K562 (cell line): ENCODE data around the gene CYP2A6. TPM values are rescaled to one million over a fixed set of nuclear protein-coding genes. Genes with fewer than 3 reads are reported as not detected.

Experiments used
- ATAC-seq: fragments of 200-7000 bp; cut with Tn5 transposase; 3 replicates; pipeline ENCODE4 v1.9.1; 2020; ENCODE audit warnings: moderate library complexity
- BruUV-seq: library from RNA; stranded (reverse); fragments of 400-500 nt; replicated peaks from 2 replicates; lab custom pipeline; 2021; lab: Mats Ljungman, UMichigan
- CTCF ChIA-PET: fragments of 300-600 bp; formaldehyde crosslinking; extraction: SDS; loops from one replicate; lab custom pipeline; 2021; ENCODE audit warnings: low intra/inter-chr PET ratio; lab: Yijun Ruan, JAX
- POLR2A ChIA-PET: fragments of 300-600, 350-650 bp; sonication (Branson Sonifier 250); formaldehyde crosslinking; extraction: SDS; loops from one replicate; lab custom pipeline; 2021; ENCODE audit warnings: antibody characterized with exemption, inconsistent platforms; lab: Yijun Ruan, JAX
- DNase-seq, 4 experiments: peaks; one replicate each; pipeline versions ENCODE4 v3.0.0 to v3.0.0-alpha.2; 2011 to 2018; ENCODE audit warnings: low spot score in 3 of 4, mixed read lengths in 3 of 4; ENCODE audit errors: extremely low read depth in 1 of 4
- FAIRE-seq: peaks from 2 replicates; lab custom pipeline; 2011; peaks lifted over from hg19 to GRCh38; lab: Jason Lieb, UNC
- H2AFZ ChIP-seq: 2 replicates; pipeline ENCODE4 v1.6.0; 2011; ENCODE audit warnings: low read depth, low read length, control low read depth, inconsistent platforms
- H3K27ac ChIP-seq: fragments of 200-600 bp; 3 replicates; pipeline ENCODE4 v1.8.0; 2011; ENCODE audit warnings: low read depth, mild to moderate bottlenecking, control low read depth, inconsistent platforms, low read length, moderate library complexity, mixed read lengths; ENCODE audit errors: extremely low read depth
- H3K27me3 ChIP-seq, 2 experiments: fragments of 300-600 bp in 1 of 2; 2 replicates in 1 of 2; 3 replicates in 1 of 2; pipeline versions ENCODE4 v1.6.0 to v1.8.0; 2011; ENCODE audit warnings: inconsistent platforms in 2 of 2, low read length in 2 of 2, mild to moderate bottlenecking in 1 of 2, mixed read lengths in 1 of 2, moderate library complexity in 1 of 2; ENCODE audit not compliant: control insufficient read depth in 2 of 2, insufficient read depth in 2 of 2
- H3K36me3 ChIP-seq: fragments of 300-600 bp; 3 replicates; pipeline ENCODE4 v1.8.0; 2011; ENCODE audit warnings: mild to moderate bottlenecking, low read length, inconsistent platforms; ENCODE audit not compliant: control insufficient read depth, insufficient read depth
- H3K4me1 ChIP-seq, 2 experiments: fragments of 200-600 bp in 1 of 2; replicated peaks in 1 of 2; 2 replicates in 1 of 2; 3 replicates in 1 of 2; pipeline versions ENCODE4 v1.5.1 to v1.8.0; 2011; ENCODE audit warnings: inconsistent platforms in 2 of 2, low read length in 2 of 2, mild to moderate bottlenecking in 1 of 2, mixed read lengths in 1 of 2, moderate library complexity in 1 of 2; ENCODE audit not compliant: control insufficient read depth in 2 of 2, insufficient read depth in 2 of 2
- H3K4me2 ChIP-seq: 2 replicates; pipeline ENCODE4 v1.6.1; 2011; ENCODE audit warnings: low read length, control low read depth, inconsistent platforms, mixed read lengths; ENCODE audit not compliant: insufficient read depth
- H3K4me3 ChIP-seq: fragments of 200-600 bp; sonication (generic), shearing (Covaris generic); 2 replicates; pipeline ENCODE4 v1.5.1; 2016; ENCODE audit warnings: control low read depth, inconsistent platforms
- H3K79me2 ChIP-seq: fragments of 200-600 bp; 3 replicates; pipeline ENCODE4 v1.8.0; 2011; ENCODE audit warnings: low read length, inconsistent platforms; ENCODE audit not compliant: control insufficient read depth, insufficient read depth
- H3K9ac ChIP-seq, 2 experiments: 2 replicates each; pipeline versions ENCODE4 v1.6.0 to v1.6.1; 2011; ENCODE audit warnings: low read depth in 2 of 2, low read length in 2 of 2, control low read depth in 1 of 2, inconsistent platforms in 1 of 2, mild to moderate bottlenecking in 1 of 2, mixed read lengths in 1 of 2; ENCODE audit not compliant: insufficient read depth in 1 of 2
- H3K9me1 ChIP-seq: one replicate; pipeline ENCODE4 v1.6.0; 2011; ENCODE audit warnings: inconsistent platforms, mild to moderate bottlenecking, low read length, moderate library complexity; ENCODE audit not compliant: control insufficient read depth, insufficient read depth
- H3K9me3 ChIP-seq: replicated peaks from 2 replicates; pipeline ENCODE4 v1.5.1; 2011; ENCODE audit warnings: low read depth, low read length, inconsistent platforms; ENCODE audit not compliant: control insufficient read depth, insufficient read depth
- H4K20me1 ChIP-seq: replicated peaks from 2 replicates; pipeline ENCODE4 v1.6.1; 2011; ENCODE audit warnings: low read length, inconsistent platforms, mixed read lengths; ENCODE audit not compliant: control insufficient read depth, insufficient read depth
- BACH1 ChIP-seq: fragments of 200-800 bp; sonication (Bioruptor generic); IDR thresholded peaks from 2 replicates; pipeline ENCODE4 v1.6.1; 2016; ENCODE audit warnings: missing genetic modification characterization, missing compliant biosample characterization
- ELF1 ChIP-seq: fragments of 200-800 bp; sonication (Bioruptor generic); IDR thresholded peaks from 2 replicates; pipeline ENCODE4 v1.6.1; 2016; ENCODE audit warnings: missing genetic modification characterization, missing compliant biosample characterization
- ELF2 ChIP-seq: fragments of 250-450 bp; sonication (Bioruptor Pico); IDR thresholded peaks from 2 replicates; pipeline ENCODE4 v1.5.0; 2021; ENCODE audit warnings: mild to moderate bottlenecking
- ETV6 ChIP-seq, 3 experiments: fragments of 150-350 bp in 1 of 3; sonication (generic) in 1 of 3; formaldehyde crosslinking in 1 of 3; IDR thresholded peaks; 2 replicates each; pipeline versions ENCODE4 v1.6.1 to v1.8.0; 2014 to 2022; ENCODE audit warnings: borderline replicate concordance in 2 of 3, low read depth in 2 of 3, antibody characterized with exemption in 1 of 3, low read length in 1 of 3, mild to moderate bottlenecking in 1 of 3, missing genetic modification reagents in 1 of 3
- GATAD2A ChIP-seq: fragments of 450-650 bp; IDR thresholded peaks from 2 replicates; pipeline ENCODE4 v1.6.1; 2017
- HCFC1 ChIP-seq: IDR thresholded peaks from 2 replicates; pipeline ENCODE4 v1.6.1; 2012; ENCODE audit warnings: low read depth, low read length, improper control_type of control experiment
- IFI16 ChIP-seq: fragments of 250-450 bp; sonication (Bioruptor Pico); IDR thresholded peaks from 2 replicates; pipeline ENCODE4 v2.1.2; 2022; ENCODE audit warnings: mild to moderate bottlenecking, inconsistent platforms
- JUND ChIP-seq, 2 experiments: IDR thresholded peaks; 2 replicates in 1 of 2; 3 replicates in 1 of 2; pipeline ENCODE4 v1.6.1; 2011; ENCODE audit warnings: borderline replicate concordance in 2 of 2, low read depth in 2 of 2, low read length in 2 of 2, improper control_type of control experiment in 1 of 2, missing biosample characterization in 1 of 2, missing genetic modification characterization in 1 of 2, missing genetic modification reagents in 1 of 2
- KAT8 ChIP-seq: fragments of 450-650 bp; IDR thresholded peaks from 2 replicates; pipeline ENCODE4 v1.6.1; 2016; ENCODE audit warnings: low read depth, mild to moderate bottlenecking
- MIER1 ChIP-seq: fragments of 450-650 bp; IDR thresholded peaks from 2 replicates; pipeline ENCODE4 v1.6.1; 2016; ENCODE audit warnings: antibody characterized with exemption, mild to moderate bottlenecking, low read depth
- MYBL2 ChIP-seq, 2 experiments: fragments of 450-650 bp in 1 of 2; sonication (generic) in 1 of 2; formaldehyde crosslinking in 1 of 2; IDR thresholded peaks; 2 replicates each; pipeline versions ENCODE4 v1.6.1 to v1.8.1; 2017 to 2022; ENCODE audit warnings: borderline replicate concordance in 1 of 2, inconsistent platforms in 1 of 2, low read depth in 1 of 2, mild to moderate bottlenecking in 1 of 2, missing genetic modification reagents in 1 of 2, moderate library complexity in 1 of 2
- MYC ChIP-seq, 2 experiments: fragments of 250-450 bp in 1 of 2; sonication (Bioruptor Pico) in 1 of 2; IDR thresholded peaks; 2 replicates each; pipeline versions ENCODE4 v1.5.1 to v1.6.1; 2012 to 2021; ENCODE audit warnings: low read depth in 2 of 2, borderline replicate concordance in 1 of 2, improper control_type of control experiment in 1 of 2, low read length in 1 of 2, mild to moderate bottlenecking in 1 of 2, moderate library complexity in 1 of 2
- POLR2B ChIP-seq: fragments of 450-650 bp; IDR thresholded peaks from 2 replicates; pipeline ENCODE4 v1.6.1; 2018; ENCODE audit warnings: low read depth; ENCODE audit not compliant: partially characterized antibody
- ZFX ChIP-seq: sonication (generic); formaldehyde crosslinking; IDR thresholded peaks from 2 replicates; pipeline ENCODE4 v1.8.0; 2022; ENCODE audit warnings: mild to moderate bottlenecking, missing genetic modification reagents, moderate library complexity
- WGBS: fragments of 100-300 bp; shearing (Covaris generic); methylation state at CpG from one replicate; pipeline ENCODE4 v1.1.6; 2016; ENCODE audit warnings: low coverage, mixed read lengths; ENCODE audit not compliant: insufficient coverage; ENCODE audit errors: missing lambda C conversion rate; 5-methylcytosine and 5-hydroxymethylcytosine counted together
- in situ Hi-C: fragments of 300-500 bp; cut with MboI; formaldehyde crosslinking; loops from 4 replicates; pipeline ENCODE4 v1.15.0; 2018; ENCODE audit warnings: inconsistent platforms, mixed read lengths
- intact Hi-C: fragments of 100-400 bp; cut with micrococcal nuclease; formaldehyde crosslinking; loops from 2 replicates; pipeline ENCODE4 v1.14.2; 2022
- polyA plus RNA-seq, 8 experiments: library from polyadenylated mRNA; depleted of rRNA in 4 of 8; stranded (reverse) in 5 of 8; unstranded in 3 of 8; fragments of >200 nt; fragmentation: Nextera tagmentation in 2 of 8; fragmentation: Illumina TruSeq in 1 of 8; extraction: Ambion mirVana in 2 of 8; extraction: Trizol in 1 of 8; gene quantifications; 2 replicates each; pipeline versions ENCODE4 v1.2.1 to v1.2.3, GENCODE V29; 2011 to 2014; ENCODE audit warnings: inconsistent platforms in 1 of 8, missing spikeins in 1 of 8
- total RNA-seq, 7 experiments: library from RNA; depleted of rRNA in 6 of 7; stranded (reverse); fragments of >200 nt in 6 of 7; fragmentation: Illumina TruSeq in 2 of 7; extraction: Trizol in 2 of 7; gene quantifications; 2 replicates each; pipeline versions ENCODE4 v1.2.1 to v1.2.3, GENCODE V29; 2011 to 2021; ENCODE audit warnings: low replicate concordance in 1 of 7
- TF ChIP-seq, protein P1 (sequence below): fragments of 450-650 bp; IDR thresholded peaks from 2 replicates; pipeline ENCODE4 v1.6.1; 2016; ENCODE audit warnings: antibody characterized with exemption
- TF ChIP-seq, protein P2 (sequence below): fragments of 450-650 bp; formaldehyde crosslinking; IDR thresholded peaks from 2 replicates; pipeline ENCODE4 v1.4.0; 2020; ENCODE audit warnings: mild to moderate bottlenecking, moderate library complexity

The CYP2A6 gene
- total and polyA plus RNA-seq, 9 of the 15 experiments (the other 6 are each of a cell fraction or from before 2014, with no cell fraction given) = 0.31 TPM; not detected in 8

DNA sequence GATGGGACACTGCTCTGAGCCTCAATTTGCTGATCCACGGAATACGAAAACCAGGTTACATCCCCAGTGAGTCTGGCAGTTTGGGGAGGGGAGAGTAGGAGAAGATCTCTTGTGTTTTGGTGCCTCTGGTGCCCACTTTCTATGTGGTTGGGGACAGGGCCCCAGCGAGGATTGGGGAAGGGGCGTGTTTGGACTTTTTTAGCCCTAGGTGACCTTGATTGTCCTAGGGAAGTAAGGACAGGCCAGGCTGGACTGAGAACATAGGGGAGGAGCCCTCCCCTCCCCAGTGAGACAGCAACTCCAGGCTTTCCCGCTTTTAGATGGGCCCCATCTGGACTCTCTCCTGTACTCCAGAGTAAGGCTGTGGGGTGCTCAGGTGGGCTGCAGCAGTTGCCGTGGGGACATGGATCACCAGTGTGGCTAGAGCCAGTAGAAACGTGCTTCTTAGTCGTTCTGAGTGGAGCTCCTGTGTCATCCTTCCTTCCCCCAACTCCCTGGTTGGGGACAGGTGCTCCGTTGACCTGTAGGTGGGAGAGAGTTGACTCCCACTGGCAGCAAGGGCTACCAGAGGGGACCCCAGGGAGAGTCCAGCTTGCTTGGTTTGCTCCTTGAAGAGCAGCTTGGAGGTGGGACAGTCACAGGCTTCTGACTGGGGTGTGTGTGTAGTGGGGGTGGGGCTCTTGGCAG lies 46.9 kb downstream of the CYP2A6 start:
- intact Hi-C loops = no loop called here
- TF ChIP-seq MYC (IDR thresholded peaks at IDR 0.05; ENCODE audit: low read depth, low read length) = no peak
- no peak for TF ChIP-seq MYC (CRISPR knock-in tag; IDR thresholded peaks at IDR 0.05; ENCODE audit: borderline replicate concordance, low read depth)
- peak; percentile 23 for TF ChIP-seq POLR2B
- no peak for TF ChIP-seq HCFC1
- no peak for TF ChIP-seq ETV6 (IDR thresholded peaks at IDR 0.05; ENCODE audit: borderline replicate concordance in 1 of 2, low read depth in 2 of 2, low read length in 1 of 2)
- no peak for TF ChIP-seq ETV6 (CRISPR knock-in tag; IDR thresholded peaks at IDR 0.05; ENCODE audit: borderline replicate concordance)
- no peak for TF ChIP-seq MYBL2 (IDR thresholded peaks at IDR 0.05; ENCODE audit: low read depth)
- TF ChIP-seq MYBL2 (CRISPR knock-in tag; IDR thresholded peaks at IDR 0.05; ENCODE audit: borderline replicate concordance) = no peak
- TF ChIP-seq ZFX (CRISPR knock-in tag) = peak; percentile 17; the same call in 1 of the 2 replicates
- no peak for TF ChIP-seq KAT8
- no peak for TF ChIP-seq ELF1 (tag)
- TF ChIP-seq, protein P1, sequence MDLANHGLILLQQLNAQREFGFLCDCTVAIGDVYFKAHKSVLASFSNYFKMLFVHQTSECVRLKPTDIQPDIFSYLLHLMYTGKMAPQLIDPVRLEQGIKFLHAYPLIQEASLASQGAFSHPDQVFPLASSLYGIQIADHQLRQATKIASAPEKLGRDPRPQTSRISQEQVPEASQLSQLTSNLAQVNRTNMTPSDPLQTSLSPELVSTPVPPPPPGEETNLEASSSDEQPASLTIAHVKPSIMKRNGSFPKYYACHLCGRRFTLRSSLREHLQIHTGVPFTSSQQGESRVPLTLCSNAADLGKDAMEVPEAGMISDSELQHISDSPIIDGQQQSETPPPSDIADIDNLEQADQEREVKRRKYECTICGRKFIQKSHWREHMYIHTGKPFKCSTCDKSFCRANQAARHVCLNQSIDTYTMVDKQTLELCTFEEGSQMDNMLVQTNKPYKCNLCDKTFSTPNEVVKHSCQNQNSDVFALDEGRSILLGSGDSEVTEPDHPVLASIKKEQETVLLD = no peak
- TF ChIP-seq JUND (IDR thresholded peaks at IDR 0.05; ENCODE audit: borderline replicate concordance, low read depth, low read length) = no peak
- no peak for TF ChIP-seq JUND (tag; IDR thresholded peaks at IDR 0.05; ENCODE audit: borderline replicate concordance, low read depth, low read length)
- TF ChIP-seq BACH1 = no peak
- no peak for TF ChIP-seq ELF2 (CRISPR knock-in tag)
- no peak for TF ChIP-seq MIER1
- TF ChIP-seq IFI16 = no peak
- TF ChIP-seq GATAD2A = no peak
- TF ChIP-seq, protein P2, sequence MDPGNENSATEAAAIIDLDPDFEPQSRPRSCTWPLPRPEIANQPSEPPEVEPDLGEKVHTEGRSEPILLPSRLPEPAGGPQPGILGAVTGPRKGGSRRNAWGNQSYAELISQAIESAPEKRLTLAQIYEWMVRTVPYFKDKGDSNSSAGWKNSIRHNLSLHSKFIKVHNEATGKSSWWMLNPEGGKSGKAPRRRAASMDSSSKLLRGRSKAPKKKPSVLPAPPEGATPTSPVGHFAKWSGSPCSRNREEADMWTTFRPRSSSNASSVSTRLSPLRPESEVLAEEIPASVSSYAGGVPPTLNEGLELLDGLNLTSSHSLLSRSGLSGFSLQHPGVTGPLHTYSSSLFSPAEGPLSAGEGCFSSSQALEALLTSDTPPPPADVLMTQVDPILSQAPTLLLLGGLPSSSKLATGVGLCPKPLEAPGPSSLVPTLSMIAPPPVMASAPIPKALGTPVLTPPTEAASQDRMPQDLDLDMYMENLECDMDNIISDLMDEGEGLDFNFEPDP = no peak

More for the DNA sequence above, 46.9 kb downstream of the CYP2A6 start:
- BruUV-seq = no TSS peak
- Histone ChIP-seq H3K27ac (peak overlapping the region; percentile 53; the same call in 2 of the 3 replicates), H3K9me1 (peaks cover 24% of the 10 kb centered on the region), H3K4me2 (peak overlapping the region; percentile 79), H3K4me1 (peaks cover 42 to 75% of the 10 kb centered on the region in 2 experiments), H3K36me3 (peaks cover 81% of the 10 kb centered on the region), H3K27me3 (no peaks in the 10 kb centered on the region), H3K4me3 (peak overlapping the region; percentile 19; the same call in 1 of the 2 replicates), H2AFZ (no peak overlapping the region), H3K9ac (peak overlapping the region; percentile 28 to 91), H3K79me2 (peaks cover 88% of the 10 kb centered on the region), H3K9me3 (no peaks in the 10 kb centered on the region), H4K20me1 (peaks cover 58% of the 10 kb centered on the region)
- ChIA-PET CTCF (no interaction called here), POLR2A (interaction anchor here (0.5 to 2.1 kb wide), 8 partner anchors 8 to 249 kb away, joined by 3 to 7 read pairs (median 4); partner anchors contain the start of genes ACTMAP and SNRPA)
- in situ Hi-C loops = no loop called here
- FAIRE-seq (peak; percentile 68), DNase-seq (peak in 1 of 4 experiments; percentile 28), ATAC-seq (peak; percentile 4)
- WGBS = 50% methylated on average over 9 of the region's 9 CpGs
